GM21717 (cell line): Measurements from ENCODE around the gene CD96.
A peak's percentile ranks its signal among the peaks of the same experiment; 100 is the strongest.
"Not testable (repeated sequence)": the region's sequence is repeated elsewhere in the genome, so short reads cannot be mapped to it uniquely, and the experiment has no call there.

ENCODE experiments used
- ATAC-seq: cut with Tn5 transposase; IDR thresholded peaks from one replicate; pipeline ENCODE4 v1.9.1; 2021; ENCODE audit warnings: mild to moderate bottlenecking, moderate library complexity; ENCODE audit not compliant: unreplicated experiment

CD96 gene

DNA sequence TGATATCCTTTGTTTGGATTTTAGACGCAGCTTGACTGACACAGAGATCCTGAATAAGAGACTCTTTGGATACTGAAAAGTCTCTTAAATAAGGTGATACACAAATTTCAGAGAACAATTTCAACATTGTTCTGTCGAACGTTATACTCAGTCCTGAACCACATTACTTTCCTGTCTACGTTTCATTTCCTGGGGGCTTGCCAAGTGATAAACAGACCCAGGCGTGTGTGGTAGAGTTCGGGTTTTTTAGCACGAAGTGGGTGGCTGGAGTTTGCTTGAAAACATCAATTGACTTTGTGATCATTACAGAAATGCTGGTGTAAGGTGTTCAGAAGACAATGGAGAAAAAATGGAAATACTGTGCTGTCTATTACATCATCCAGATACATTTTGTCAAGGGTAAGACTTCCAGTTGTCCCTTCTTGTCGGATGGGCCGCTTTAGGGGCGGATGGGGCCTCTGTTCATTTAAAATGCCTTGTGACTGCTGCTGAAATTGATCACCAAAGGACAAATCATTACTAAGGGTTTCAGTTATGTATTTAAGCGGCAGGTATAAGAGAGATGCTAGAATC, at the start of gene CD96:
CD96 (plus strand) TSS at position 287 of the 573 bp plus-strand sequence; CDS start at position 339, 52 bp downstream.
- ATAC-seq: peak; percentile 39

- ATAC-seq: no peak
Measured at GRCh38 chr3:111493276-111493675, 48.7 kb upstream of the CD96 start.

DNA sequence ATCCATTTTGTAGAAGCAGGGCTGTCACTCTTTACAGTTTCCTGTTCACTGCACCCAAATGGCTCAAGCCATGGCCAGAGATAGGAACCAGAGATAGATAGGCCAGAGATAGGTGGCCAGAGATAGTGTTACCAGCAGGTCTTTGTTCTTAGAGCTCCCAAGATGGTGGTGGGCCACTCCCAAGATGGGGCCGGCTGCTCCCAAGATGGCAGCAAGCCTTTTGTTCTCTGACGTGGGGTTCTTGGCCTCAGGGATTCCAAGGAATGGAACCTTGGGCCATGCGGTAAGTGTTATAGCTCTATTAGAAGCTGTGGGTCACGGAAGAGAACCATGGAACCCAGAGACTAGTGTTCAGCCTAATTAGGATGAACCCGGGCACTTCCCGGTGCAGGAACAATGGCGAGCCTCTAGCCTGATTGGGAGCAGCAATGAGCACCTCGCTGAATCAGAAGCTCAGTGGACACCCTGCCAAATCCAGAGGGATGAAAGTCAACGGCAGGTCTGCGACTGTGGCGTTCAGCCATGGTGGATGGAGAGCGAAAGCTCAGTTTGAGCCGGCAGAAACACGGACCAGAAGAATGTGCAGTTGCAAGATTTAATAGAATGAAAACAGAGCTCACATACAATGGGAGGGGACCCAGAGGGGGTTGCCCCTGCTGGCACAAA, 45.0 kb upstream of the CD96 start:
- ATAC-seq: no peak

- ATAC-seq: no peak
Measured at GRCh38 chr3:111498022-111498421, 44.0 kb upstream of the CD96 start.

GRCh38 chr3:111506435-111506834, 35.6 kb upstream of the CD96 start:
- ATAC-seq: peak; percentile 62

GRCh38 chr3:111509308-111509707, 32.7 kb upstream of the CD96 start:
- ATAC-seq: no peak

GRCh38 chr3:111517801-111518200, 24.2 kb upstream of the CD96 start:
- ATAC-seq: no peak

- ATAC-seq: no peak
Measured at GRCh38 chr3:111519178-111519855, 22.7 kb upstream of the CD96 start.

DNA sequence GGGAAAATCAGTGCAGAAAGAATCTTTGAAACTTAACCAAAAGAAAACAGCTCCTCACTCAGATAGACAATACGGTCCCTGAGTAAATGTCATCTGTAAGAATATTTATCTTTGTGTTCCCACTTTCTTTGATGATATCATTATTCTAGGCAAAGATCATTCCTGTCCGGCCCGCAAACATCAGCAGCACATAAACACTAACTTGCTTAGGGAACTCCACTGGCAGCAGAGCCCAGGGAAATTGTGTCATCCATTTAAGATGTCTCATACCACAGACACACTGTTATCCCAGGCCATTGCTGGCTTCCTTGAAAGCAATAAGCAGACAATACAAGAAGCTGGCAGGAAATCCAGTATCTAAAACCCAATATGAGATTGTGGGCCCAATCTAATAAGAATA, 20.1 kb upstream of the CD96 start:
- no peak for ATAC-seq

DNA sequence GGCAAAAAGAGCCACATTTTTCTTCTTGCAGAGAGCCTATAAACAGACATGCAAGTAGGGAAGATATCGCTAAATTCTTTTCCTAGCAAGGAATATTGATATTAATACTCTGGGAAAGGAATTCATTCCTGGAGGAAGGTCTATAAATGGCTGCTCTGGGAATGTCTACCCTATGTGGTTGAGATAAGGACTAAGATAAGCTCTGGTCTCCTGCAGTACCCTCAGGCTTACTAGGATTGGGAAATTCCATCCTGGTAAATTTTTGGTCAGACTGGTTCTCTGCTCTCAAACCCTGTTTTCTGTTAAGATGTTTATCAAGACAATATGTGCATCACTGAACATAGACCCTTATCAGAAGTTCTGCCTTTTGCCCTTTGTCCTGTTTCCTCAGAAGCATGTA, 17.5 kb upstream of the CD96 start:
- not testable (repeated sequence) for ATAC-seq

- no peak for ATAC-seq
Measured at GRCh38 chr3:111531446-111531845, 10.6 kb upstream of the CD96 start.

DNA sequence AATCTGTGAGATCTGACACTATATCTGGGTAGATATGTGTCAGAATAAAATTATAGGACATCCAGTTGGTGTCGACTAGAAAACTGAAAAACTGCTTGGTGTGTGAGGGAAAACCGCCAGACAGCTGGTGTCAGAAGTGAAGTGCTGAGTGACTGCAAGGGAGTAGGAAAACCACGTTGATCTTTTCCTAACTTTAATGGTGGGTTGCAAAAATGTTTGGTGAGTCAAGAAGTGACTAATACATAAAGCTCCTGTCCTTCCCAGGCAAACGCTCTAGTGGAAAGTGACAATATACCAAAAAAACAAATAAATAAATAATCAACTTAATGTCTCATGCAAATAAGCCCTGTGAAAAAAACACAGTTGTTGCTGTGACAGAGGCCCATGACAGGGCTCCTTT, 7.3 kb upstream of the CD96 start:
- ATAC-seq: no peak

DNA sequence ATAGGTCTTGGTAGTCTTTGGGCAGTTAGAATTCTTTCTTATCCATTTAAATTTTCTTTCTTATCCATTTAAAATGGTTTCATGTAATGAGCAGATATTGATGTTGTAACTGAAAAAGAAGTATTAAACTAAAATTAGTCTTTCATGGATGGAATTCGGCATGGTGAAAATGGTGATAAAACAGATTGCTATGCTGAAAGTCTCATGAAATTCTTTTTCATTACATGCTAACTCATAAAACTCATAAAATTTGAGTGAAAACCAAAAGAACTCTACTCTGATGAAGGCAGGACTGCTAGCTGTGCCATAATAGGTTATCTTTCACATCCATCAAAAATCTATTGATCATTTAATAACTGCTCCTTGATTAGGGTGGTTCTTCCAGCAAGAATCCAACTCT, 3.9 kb upstream of the CD96 start:
- ATAC-seq: no peak

DNA sequence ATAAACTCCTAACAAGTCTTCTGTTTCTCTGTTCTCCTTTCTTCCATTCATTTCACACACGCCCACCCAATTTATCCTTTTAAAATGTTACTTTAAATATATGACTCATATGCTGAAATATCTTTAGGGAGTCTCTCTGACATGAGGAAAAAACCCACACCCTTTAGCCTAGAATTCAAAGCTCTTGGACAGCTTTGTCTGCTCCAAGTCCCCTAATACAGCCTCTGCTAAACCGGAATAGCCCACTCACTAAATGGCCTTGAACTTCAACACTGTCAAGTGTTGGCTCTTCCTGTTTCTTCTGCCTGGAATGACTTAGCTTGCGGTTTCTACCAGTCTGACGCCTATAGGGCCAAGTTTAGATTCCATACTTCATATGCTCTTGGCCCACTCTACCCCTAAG, 3.3 kb upstream of the CD96 start:
- peak; percentile 61 for ATAC-seq

GRCh38 chr3:111539351-111540331, 2.4 kb upstream of the CD96 start:
- ATAC-seq: peak; percentile 64

GRCh38 chr3:111541391-111541790, 606 bp upstream of the CD96 start:
- ATAC-seq: no peak

GRCh38 chr3:111542611-111543300, 759 bp downstream of the CD96 start:
- no peak for ATAC-seq

DNA sequence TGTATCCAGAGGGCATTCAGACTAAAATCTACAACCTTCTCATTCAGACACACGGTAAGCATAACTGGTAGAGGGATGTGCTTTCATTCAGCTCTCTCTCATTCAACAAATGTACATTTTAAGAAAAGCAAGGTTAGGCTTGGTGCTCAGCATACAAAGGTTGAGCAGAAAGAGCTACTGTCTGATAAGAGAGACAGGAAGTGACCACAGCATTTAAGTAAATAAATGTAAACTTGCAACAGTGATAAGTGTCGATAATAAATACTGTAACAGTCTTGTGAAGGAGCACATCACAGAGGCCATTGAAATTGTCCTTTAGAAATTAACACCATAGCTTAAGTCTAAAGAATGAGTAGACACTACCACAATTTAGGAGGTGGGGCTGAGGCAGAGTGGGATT, 3.4 kb downstream of the CD96 start:
- no peak for ATAC-seq

DNA sequence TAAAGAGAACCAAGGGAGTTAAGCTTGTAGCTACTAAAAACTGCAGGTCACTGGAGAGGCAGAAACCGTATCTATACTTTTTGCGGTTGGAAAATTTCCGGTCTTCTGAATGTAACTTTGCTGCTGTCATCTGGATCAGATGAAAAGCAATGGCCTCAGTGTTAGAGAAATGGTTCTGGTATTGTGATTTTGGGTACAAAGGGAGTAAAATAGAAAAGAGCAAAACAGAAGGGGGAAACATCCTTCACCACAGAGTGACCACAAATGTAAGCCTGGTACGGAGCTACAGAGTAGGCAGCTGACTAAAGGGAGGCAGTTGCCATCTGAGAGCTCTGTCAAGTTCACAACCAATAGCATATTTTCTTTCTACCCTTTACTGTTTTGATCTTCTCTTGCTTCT, 5.6 kb downstream of the CD96 start:
- peak; percentile 85 for ATAC-seq

DNA sequence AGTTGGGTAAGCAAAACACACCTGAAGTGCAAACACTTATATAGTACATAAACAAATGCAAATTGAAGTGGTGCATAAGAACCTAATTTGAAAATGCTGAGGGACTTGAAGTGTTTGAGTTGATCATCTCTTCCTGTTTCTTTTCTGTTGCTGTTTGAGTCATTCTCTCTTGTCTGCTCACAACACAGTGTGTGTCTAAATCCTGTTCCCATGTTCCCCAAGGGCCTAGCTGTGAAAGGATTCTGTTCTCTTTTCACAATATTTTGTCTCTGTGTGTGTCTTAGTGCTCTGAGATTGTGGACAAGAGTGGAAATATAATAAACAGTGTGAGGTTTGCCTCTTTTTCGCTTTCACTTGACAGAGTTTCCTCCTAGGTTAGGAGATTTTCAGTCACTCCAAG, 6.1 kb downstream of the CD96 start:
- ATAC-seq: peak; percentile 80

DNA sequence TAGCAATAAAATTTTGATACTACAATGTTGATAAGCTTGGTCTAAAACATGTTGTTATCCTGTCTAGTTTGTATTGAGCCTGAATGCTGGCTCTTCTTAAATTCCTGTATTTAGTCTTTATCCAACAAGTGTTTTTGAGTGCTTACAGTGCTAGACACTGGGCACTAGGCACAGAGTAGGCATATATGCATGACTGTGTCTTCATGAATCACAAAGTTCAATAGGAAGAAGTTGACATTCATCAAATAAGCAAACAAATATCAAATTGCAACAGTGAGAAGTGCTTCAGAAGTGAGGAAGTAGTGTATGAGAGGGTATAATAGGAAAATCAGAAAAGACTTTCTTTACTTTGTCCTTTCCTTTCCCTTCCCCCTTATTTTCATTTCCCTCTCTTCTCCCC, 6.8 kb downstream of the CD96 start:
- no peak for ATAC-seq
